Astrocyte of the spinal cord (primary cell): ENCODE measurements around the gene GID8.

Experiments
- DNase-seq: peaks from one replicate; pipeline ENCODE4 v3.0.0; 2011; ENCODE audit warnings: low read depth, low spot score
- H3K4me3 ChIP-seq: 2 replicates; pipeline ENCODE4 v1.5.1; 2011; ENCODE audit warnings: low read depth, mild to moderate bottlenecking, low read length, moderate library complexity
- CTCF ChIP-seq: IDR thresholded peaks from 2 replicates; pipeline ENCODE4 v1.5.1; 2012; ENCODE audit warnings: low read depth, mild to moderate bottlenecking, low read length, inconsistent platforms
- in situ Hi-C: cut with HindIII; loops from 2 replicates; pipeline ENCODE4 v1.10.0; 2017; ENCODE audit warnings: low sequenced_read_pairs

GID8 gene

GRCh38 chr20:62914970-62915457 lies 22.9 kb upstream of the GID8 start:
- in situ Hi-C loops: no loop called here
- no peak overlapping the region for H3K4me3 ChIP-seq
- TF ChIP-seq CTCF: no peak
- peak; percentile 55 for DNase-seq

GRCh38 chr20:62916703-62917476 lies 21.1 kb upstream of the GID8 start:
- TF ChIP-seq CTCF: no peak
- no peak overlapping the region for H3K4me3 ChIP-seq
- DNase-seq: no peak
- in situ Hi-C loops: no loop called here

GRCh38 chr20:62917720-62918119 lies 20.2 kb upstream of the GID8 start:
- TF ChIP-seq CTCF: no peak
- in situ Hi-C loops: no loop called here
- no peak overlapping the region for H3K4me3 ChIP-seq
- DNase-seq: no peak

GRCh38 chr20:62918147-62918546 lies 19.8 kb upstream of the GID8 start:
- no peak for TF ChIP-seq CTCF
- no peak for DNase-seq
- in situ Hi-C loops: no loop called here

GRCh38 chr20:62918831-62919230 lies 19.1 kb upstream of the GID8 start:
- DNase-seq: no peak
- no peak for TF ChIP-seq CTCF
- no peak overlapping the region for H3K4me3 ChIP-seq
- in situ Hi-C loops: no loop called here

More at GRCh38 chr20:62918147-62918546, 19.8 kb upstream of the GID8 start:
- no peak overlapping the region for H3K4me3 ChIP-seq

- no peak for DNase-seq
- in situ Hi-C loops: no loop called here
- TF ChIP-seq CTCF: no peak
- no peak overlapping the region for H3K4me3 ChIP-seq
Observed at GRCh38 chr20:62920039-62920645, 17.8 kb upstream of the GID8 start.
